ENCODE measurements around the gene SEPTIN8.

Gene SEPTIN8

DNA sequence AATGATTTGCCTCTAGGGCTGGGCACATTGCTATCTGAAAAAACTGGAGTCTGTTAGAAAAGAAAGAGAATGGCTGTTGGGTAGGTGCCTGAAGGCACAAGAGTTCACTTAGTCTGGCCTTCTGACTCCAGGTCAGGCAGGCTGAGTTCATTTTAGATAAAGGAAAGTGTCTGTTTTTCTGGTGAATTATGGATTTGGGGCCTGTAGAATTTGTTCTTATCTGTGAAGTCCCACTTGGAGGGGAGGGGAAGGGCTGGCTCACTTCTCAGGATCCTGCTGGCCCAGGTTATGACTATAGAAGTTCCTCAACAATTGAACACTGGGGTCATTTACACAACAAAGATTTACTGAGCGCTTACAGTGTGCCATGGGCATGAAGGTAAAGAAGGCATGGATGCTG is 11.5 kb upstream of the SEPTIN8 start:
- TF ChIP-seq, protein P1, sequence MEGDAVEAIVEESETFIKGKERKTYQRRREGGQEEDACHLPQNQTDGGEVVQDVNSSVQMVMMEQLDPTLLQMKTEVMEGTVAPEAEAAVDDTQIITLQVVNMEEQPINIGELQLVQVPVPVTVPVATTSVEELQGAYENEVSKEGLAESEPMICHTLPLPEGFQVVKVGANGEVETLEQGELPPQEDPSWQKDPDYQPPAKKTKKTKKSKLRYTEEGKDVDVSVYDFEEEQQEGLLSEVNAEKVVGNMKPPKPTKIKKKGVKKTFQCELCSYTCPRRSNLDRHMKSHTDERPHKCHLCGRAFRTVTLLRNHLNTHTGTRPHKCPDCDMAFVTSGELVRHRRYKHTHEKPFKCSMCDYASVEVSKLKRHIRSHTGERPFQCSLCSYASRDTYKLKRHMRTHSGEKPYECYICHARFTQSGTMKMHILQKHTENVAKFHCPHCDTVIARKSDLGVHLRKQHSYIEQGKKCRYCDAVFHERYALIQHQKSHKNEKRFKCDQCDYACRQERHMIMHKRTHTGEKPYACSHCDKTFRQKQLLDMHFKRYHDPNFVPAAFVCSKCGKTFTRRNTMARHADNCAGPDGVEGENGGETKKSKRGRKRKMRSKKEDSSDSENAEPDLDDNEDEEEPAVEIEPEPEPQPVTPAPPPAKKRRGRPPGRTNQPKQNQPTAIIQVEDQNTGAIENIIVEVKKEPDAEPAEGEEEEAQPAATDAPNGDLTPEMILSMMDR (IDR thresholded peaks at IDR 0.05; ENCODE audit: insufficient read depth, low read length, poor library complexity, severe bottlenecking): no peak
- TF ChIP-seq EZH2phosphoT487 (conservative IDR thresholded peaks at IDR 0.05; ENCODE audit: low read length): no peak
- Histone ChIP-seq H3K9me3 (ENCODE audit: insufficient read depth, low read length) (no peaks in the 10 kb centered on the region), H3K9ac (ENCODE audit: low read length) (no peak overlapping the region), H3K9me2 (replicated peaks; ENCODE audit: insufficient read depth, low read length) (no peaks in the 10 kb centered on the region), H3F3A (ENCODE audit: insufficient read depth) (no peaks in the 10 kb centered on the region), H3K27me3 (ENCODE audit: low read length) (no peaks in the 10 kb centered on the region), H3K36me3 (ENCODE audit: low read length) (no peaks in the 10 kb centered on the region), H3K79me2 (ENCODE audit: insufficient read depth, low read length) (no peaks in the 10 kb centered on the region), H4K20me1 (ENCODE audit: low read depth, low read length) (no peaks in the 10 kb centered on the region), H3K27ac (ENCODE audit: low read depth, low read length) (no peak overlapping the region), H2AFZ (ENCODE audit: low read depth, low read length, severe bottlenecking) (no peak overlapping the region), H3K4me3 (ENCODE audit: insufficient read depth, low read length, poor library complexity, severe bottlenecking) (no peak overlapping the region), H3K4me2 (ENCODE audit: low read depth, low read length, poor library complexity, severe bottlenecking) (no peak overlapping the region)

DNA sequence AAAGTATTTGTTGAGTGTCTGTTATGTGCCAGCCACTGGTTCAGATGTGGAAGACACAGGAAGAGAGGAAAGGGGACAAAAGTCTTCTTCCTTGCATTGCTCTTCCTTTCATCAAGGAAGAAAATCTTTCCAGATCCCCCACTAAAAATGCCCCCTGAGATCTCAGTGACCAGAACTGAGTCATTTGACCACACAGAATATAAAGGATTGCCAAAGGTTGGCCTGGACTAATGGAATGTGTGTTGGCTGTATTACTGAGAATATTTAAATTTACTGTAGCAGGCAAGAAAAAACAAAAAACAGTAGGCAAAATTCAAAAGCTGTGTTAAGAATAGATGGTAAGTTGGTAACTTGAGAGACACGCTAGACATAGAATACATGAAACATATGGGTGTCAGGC is 10.0 kb upstream of the SEPTIN8 start:
- H3K9me2 ChIP-seq (replicated peaks; ENCODE audit: insufficient read depth, low read length): no peaks in the 10 kb centered on the region
- no peaks in the 10 kb centered on the region for H3K79me2 ChIP-seq (ENCODE audit: insufficient read depth, low read length)
- no peak overlapping the region for H3K4me3 ChIP-seq (ENCODE audit: insufficient read depth, low read length, poor library complexity, severe bottlenecking)
- no peaks in the 10 kb centered on the region for H4K20me1 ChIP-seq (ENCODE audit: low read depth, low read length)
- no peaks in the 10 kb centered on the region for H3K9me3 ChIP-seq (ENCODE audit: insufficient read depth, low read length)
- no peak overlapping the region for H2AFZ ChIP-seq (ENCODE audit: low read depth, low read length, severe bottlenecking)
- H3K27me3 ChIP-seq (ENCODE audit: low read length): no peaks in the 10 kb centered on the region
- no peaks in the 10 kb centered on the region for H3F3A ChIP-seq (ENCODE audit: insufficient read depth)
- no peak overlapping the region for H3K27ac ChIP-seq (ENCODE audit: low read depth, low read length)
- no peak overlapping the region for H3K9ac ChIP-seq (ENCODE audit: low read length)
- TF ChIP-seq, protein P1 (IDR thresholded peaks at IDR 0.05; ENCODE audit: insufficient read depth, low read length, poor library complexity, severe bottlenecking): no peak
- no peak for TF ChIP-seq EZH2phosphoT487 (conservative IDR thresholded peaks at IDR 0.05; ENCODE audit: low read length)
- no peaks in the 10 kb centered on the region for H3K36me3 ChIP-seq (ENCODE audit: low read length)
- H3K4me2 ChIP-seq (ENCODE audit: low read depth, low read length, poor library complexity, severe bottlenecking): no peak overlapping the region

- no peak overlapping the region for H3K27ac ChIP-seq (ENCODE audit: low read depth, low read length)
- no peak overlapping the region for H3K4me3 ChIP-seq (ENCODE audit: insufficient read depth, low read length, poor library complexity, severe bottlenecking)
- no peaks in the 10 kb centered on the region for H3K27me3 ChIP-seq (ENCODE audit: low read length)
- no peaks in the 10 kb centered on the region for H3K79me2 ChIP-seq (ENCODE audit: insufficient read depth, low read length)
- H3K9me3 ChIP-seq (ENCODE audit: insufficient read depth, low read length): no peaks in the 10 kb centered on the region
- TF ChIP-seq EZH2phosphoT487 (conservative IDR thresholded peaks at IDR 0.05; ENCODE audit: low read length): no peak
- no peaks in the 10 kb centered on the region for H3K36me3 ChIP-seq (ENCODE audit: low read length)
- H3K4me2 ChIP-seq (ENCODE audit: low read depth, low read length, poor library complexity, severe bottlenecking): no peak overlapping the region
- H3K9ac ChIP-seq (ENCODE audit: low read length): no peak overlapping the region
- no peaks in the 10 kb centered on the region for H3K9me2 ChIP-seq (replicated peaks; ENCODE audit: insufficient read depth, low read length)
- no peak overlapping the region for H2AFZ ChIP-seq (ENCODE audit: low read depth, low read length, severe bottlenecking)
- H4K20me1 ChIP-seq (ENCODE audit: low read depth, low read length): no peaks in the 10 kb centered on the region
- no peaks in the 10 kb centered on the region for H3F3A ChIP-seq (ENCODE audit: insufficient read depth)
Measured at GRCh38 chr5:132785864-132786263, 8.8 kb upstream of the SEPTIN8 start.

- Histone ChIP-seq H3K36me3 (ENCODE audit: low read length) (no peaks in the 10 kb centered on the region), H3K4me3 (ENCODE audit: insufficient read depth, low read length, poor library complexity, severe bottlenecking) (no peak overlapping the region), H3K79me2 (ENCODE audit: insufficient read depth, low read length) (no peaks in the 10 kb centered on the region), H4K20me1 (ENCODE audit: low read depth, low read length) (no peaks in the 10 kb centered on the region), H3K27me3 (ENCODE audit: low read length) (no peaks in the 10 kb centered on the region), H3K9me3 (ENCODE audit: insufficient read depth, low read length) (no peaks in the 10 kb centered on the region), H3K27ac (ENCODE audit: low read depth, low read length) (no peak overlapping the region), H3K9me2 (replicated peaks; ENCODE audit: insufficient read depth, low read length) (no peaks in the 10 kb centered on the region), H3F3A (ENCODE audit: insufficient read depth) (no peaks in the 10 kb centered on the region), H3K4me2 (ENCODE audit: low read depth, low read length, poor library complexity, severe bottlenecking) (no peak overlapping the region), H2AFZ (ENCODE audit: low read depth, low read length, severe bottlenecking) (no peak overlapping the region), H3K9ac (ENCODE audit: low read length) (no peak overlapping the region)
- TF ChIP-seq EZH2phosphoT487 (conservative IDR thresholded peaks at IDR 0.05; ENCODE audit: low read length): no peak
- TF ChIP-seq, protein P1 (IDR thresholded peaks at IDR 0.05; ENCODE audit: insufficient read depth, low read length, poor library complexity, severe bottlenecking): no peak
Measured at GRCh38 chr5:132785365-132785764, 8.3 kb upstream of the SEPTIN8 start.
